ENCODE results near the gene TBCD.

TBCD gene

DNA sequence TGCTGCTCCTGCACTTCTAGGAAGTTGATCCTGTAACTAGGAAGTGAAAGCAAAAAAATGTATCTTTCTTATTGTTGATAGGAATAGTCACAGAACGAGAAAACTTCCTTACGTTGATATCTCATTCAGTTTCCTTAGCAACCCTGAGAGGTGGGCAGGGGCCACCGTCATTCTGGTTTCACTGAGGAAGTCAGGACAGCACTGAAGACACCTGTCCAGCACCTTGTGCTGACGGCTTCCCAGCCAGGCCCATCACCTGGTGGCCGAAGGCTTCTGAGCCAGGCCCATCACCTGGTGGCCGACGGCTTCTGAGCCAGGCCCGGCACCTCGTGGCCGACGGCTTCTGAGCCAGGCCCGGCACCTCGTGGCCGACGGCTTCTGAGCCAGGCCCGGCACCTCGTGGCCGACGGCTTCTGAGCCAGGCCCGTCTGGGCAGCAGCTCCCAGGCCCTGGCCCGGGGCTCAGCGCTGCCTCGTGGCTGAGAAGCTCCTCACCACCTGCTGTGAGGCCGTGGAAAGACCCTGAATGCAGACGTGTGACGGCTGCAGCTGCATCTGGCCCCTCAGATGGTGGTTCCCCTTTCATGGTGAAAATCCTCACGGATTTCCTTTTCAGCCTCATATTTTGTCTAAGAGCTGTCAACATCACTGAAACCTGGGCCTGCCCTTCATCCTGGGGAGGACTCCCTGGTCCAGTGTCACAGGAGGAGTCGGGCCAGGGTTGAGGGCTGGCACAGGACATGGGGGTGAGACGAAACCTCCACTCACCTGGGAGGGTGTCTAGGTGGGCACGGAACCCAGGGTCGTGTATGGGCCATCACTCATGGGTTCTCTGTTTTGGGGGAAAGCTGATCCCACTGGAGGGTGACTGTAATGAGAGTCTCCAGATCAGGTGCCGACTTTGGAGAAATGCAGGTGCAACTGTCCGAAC is 121.0 kb downstream of the TBCD start:
- DNase-seq = no peak

DNA sequence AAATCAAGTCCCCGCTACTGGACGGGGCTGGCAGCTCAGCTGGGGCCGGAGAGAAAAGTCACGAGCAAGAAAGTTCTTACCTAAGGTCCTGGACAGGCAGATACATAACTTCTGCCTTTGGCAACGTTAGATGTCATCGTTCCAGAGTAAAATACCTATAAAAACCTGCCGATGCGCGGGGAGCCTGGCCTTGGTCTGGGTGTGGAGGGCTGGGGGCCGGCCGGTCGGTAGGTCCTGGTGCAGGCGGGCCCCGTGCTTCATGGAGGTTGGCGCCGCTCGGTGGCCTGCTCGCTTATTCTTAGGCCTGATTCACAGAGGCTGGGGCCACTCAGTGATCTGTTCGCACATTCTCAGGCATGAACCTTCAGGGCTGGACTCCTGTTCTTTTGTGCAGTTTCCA is 121.7 kb downstream of the TBCD start:
- no peak for DNase-seq

DNA sequence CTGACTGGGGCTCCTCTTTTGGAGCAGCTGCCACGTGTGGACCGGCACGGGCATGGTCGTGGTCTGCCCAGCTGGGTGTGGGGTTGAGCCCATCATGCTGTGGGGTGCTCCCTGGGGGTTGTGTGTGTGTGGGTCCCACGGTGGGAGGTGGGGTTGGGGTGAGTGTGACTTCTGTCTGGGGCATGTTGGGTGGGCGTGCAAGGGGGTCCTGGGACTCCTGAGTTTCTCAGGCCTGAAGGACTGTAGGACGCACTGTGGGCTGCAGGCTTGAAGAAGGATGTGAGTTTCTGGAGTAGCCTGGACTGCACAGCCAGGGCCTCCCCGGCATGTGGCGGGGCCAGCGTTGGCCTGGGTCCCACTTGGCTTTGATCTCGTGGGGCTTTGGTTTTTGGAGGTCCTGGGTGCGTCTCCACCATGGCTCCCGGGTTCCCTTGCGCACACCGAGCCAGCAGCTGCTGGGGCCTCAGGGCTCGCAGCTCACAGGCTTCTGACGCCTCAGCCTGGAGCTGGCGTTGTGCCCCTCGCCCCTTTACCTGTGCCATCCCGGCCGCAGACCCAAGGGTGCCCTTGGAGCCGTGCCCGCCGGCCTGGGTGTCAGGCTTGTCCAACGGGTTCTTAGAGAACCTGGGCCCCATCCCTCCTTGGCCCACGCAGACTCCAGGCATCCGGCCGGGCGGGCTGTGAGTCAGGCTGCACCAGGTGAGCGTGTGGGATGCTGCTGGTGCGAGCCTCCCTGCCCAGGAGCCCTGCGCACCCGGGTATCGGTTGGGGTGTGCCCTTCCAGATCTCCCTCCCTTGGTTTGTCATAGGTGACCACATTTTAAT is 122.4 kb downstream of the TBCD start:
- no peak for DNase-seq

DNA sequence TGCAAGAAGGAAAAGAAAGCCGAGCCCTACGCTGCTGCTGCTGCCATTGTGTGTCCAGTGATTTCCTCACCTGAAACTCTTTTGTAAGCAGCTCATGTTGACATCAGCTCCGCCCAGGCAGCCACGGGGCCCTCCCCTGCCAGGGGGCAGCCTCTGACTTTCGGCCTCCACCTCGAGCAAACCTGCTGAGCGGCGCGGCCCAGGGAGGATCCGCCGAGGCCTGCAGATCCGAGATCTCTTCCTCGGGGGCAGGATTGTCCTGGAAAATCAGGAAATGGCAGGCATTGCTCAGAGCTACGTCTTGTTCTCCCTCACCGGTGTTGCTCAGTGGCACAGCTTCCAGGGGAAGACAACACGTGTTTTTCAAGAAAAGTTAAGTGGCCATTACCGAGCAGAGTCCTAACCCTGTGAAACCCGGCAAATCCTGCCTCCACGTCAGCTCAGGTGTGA is 123.6 kb downstream of the TBCD start:
- no peak for DNase-seq

DNA sequence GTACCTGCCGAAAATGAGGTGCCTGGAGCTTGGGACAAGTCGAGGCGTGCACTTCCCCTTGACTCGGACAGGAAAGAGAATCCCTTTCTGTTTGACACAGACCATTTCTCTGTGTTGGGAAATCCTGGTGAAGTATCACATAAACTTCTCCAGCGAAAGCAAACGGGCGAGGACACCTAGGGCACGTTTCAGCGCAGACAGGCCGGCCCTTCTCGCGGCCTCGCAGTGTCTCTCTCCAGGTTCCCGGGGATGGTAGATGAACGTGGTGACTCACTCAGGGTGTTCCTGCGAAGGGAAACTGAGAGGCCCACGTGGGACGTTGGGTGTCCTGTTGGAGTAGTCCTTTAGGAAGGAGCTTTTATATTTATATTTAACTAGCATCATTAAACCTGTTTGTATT is 124.3 kb downstream of the TBCD start:
- DNase-seq = no peak

DNA sequence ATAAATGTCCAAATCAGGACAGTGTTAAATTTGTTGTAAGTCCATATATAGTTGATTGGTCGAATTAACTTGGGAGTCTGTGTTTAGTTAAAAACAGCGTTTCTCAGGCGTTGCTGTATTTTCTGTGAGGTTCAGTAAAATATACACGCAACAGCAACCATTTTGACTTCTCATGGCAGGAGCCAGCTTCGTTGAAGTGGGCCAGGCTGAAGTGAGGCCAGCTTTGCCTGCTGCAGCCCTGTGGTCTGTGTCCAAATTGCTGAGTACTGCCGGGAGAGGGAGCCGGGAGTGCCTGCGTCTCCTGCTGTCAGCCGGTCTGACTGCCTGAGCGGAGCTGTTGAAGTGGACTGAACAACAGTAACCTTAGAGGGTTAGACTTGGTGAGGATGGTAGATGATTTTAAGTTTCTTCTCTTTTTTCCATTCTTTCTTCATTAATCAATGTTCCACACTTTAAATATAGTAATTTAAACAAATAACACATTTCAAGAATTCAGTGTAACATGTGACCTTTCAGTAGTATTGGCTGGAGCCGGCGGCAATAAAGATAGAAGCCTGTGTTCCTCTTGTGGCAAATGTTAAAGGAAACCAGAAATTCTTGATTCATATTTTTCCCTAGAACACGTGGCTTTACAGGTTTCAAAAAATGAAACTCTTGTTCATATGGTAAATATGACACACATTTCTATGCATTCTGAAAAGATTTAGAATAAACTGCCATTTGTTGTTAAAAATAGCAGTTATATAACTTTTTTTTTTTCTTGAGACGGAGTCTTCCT is 124.9 kb downstream of the TBCD start:
- no peak for DNase-seq

DNA sequence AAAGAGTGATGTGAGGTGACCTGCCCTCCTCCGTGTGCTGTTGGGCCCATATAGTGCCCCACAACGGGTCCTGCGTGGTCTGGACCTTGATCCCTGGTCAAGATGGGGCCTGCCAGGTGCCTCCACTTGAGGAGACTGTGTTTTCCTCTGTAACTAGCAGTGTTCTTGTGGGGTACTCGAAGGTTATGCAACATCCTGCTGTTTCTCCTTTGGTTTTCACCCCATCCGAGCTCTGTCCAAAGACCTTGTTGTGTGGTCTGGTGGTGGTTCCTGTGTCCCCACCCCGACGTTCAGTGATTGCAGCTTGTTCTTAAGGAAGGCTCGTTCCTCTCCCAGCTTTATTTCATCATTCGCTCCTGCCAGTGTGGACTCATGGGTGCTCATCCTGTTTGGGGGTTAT is 126.7 kb downstream of the TBCD start:
- DNase-seq = no peak

DNA sequence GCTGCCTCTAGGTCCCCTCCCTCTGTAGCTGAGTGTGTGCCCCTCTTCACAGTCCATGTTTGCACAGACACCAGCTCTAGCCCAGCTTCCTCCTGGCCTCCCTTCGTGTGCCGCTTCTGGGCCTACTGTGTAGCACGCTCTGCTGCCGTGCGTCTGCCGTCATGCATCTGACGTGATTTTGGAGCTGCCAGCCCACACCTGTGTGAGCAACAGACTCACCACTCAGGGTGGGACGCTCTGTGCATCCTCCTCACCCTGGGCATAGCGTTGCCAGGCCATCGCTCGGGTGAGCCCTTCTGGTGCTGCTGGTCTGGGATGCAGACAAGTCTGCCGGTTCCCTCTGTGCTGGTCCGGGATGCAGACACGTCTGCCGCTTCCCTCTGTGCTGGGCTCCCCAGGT is 127.4 kb downstream of the TBCD start:
- no peak for DNase-seq

DNA sequence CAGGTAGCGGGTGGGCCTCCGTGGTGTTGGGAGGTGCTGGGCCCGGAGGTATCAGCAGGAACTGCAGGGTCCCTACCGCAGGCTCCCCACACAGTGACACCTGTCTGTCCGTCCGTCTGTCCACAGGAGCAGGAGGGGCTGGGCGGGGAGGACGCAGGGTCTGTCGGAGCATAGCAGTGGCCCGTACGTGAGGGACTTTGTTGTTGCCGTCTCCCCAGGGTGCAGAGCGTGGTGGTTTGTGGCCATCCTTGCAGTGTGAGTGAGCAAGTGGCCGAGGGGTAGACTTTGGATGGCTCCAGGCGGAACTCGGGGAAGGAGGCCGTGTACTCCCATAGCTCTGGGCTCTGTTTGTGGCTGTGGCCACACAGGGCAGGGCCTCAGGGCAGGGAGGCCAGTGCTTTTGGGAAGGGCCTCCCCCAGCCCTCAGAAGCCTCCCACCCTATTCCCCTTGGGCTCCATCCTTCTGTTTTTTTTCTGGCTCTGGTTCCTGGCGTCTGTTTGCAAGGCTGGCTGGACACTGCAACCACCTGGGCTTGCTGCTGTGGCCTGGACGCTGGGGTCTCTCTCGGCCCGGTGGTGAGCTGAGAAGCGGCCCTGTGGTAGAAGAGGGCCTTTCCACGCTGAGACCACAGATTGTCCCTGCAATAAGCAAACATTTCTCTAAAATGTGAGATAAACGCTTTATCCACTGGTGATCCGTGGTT is 128.9 kb downstream of the TBCD start:
- no peak for DNase-seq

DNA sequence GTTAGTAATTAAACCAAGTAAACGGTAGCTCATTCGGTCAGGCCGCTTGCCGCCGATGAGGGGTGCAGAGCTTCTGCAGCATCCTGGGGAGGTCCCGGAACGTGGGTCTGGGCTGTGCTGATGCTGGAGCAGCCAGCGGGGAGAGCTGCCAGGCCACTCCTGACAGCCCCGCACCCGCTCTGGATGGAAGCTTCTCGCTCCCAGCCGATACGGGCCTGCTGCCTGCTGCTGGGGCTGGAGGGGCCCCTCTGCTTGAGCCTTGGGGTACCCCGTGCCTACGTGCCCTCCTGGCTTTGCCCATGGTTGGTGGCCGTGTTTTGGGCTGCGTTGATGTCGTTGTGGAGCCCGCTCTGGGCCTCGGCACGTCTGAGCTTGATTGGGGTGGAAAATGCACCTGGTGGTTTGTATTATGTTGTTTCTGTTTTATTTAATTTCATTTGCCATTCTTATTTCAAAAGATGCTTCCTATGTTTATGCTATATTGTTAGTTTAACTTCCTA is 129.5 kb downstream of the TBCD start:
- DNase-seq = no peak

DNA sequence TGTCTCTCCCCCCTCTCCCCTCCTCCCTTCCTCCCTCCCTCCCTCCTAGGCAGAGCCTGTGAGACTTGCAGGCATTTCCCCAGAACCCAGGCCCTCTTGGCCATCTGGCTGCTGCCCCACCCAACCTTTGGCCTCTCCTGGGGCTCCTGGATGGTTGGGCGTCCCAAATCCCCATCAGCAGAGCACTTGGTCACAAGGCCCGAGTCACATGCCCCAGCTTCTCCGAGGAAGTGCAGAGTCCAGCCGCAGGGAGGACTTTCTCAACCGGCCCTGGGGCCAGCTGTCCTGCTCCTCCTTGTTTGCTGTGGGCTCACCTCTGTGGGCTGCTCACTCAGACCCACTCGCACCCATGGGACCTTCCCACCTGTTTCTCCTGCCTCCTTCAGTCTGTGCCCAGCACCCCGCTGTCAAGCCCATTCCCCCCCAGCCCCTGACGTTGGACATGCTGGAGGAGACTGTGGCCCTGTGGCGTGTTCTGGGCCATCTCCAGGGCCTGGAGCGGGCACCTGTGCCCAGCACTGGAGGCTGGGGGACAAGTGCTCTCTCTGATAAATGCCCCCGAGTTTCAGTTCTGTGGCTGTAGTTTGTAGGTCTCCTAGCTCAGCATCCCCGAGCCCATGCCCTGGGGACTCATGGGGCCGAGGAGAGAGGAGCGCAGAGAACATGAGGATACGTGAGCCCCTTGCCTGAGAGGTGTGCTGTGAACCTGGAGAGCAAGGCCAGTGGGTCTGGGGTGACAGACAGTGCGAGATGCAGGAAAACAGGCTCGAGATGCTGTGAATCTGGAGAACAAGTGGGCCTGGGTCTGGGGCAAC is 130.2 kb downstream of the TBCD start:
- no peak for DNase-seq

DNA sequence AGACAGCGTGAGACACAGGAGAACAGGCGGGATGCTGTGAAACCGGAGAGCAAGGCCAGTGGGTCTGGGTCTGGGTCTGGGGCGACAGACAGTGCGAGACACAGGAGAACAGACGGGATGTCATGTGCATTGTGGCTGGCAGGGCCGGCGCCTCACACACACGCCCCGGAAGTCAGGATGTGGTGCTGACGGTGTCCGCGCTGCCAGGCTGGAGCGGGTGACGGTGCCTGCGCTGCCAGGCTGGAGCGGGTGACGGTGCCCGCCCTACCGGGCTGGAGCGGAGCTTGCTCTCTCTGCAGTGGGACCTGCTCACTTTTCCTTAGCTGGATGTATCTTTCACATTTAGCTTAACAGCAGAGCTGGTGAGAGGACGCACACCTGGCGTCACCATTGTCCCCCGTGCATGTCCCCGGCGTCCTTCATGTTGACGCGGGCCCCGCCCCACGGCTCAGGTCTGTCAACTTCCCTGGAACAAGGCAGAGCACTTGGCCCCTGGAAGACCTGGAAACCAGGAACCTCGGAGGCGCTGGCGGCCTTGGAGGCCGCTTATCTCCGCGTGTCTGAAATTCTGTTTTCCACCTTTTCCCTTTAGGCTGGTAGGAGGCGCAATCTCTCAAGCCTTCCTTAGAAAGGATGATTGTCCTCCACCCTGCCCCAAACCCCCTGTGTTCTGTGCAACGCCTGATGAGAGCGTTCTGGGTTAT is 131.0 kb downstream of the TBCD start:
- peak; percentile 59 to 68 for DNase-seq

DNA sequence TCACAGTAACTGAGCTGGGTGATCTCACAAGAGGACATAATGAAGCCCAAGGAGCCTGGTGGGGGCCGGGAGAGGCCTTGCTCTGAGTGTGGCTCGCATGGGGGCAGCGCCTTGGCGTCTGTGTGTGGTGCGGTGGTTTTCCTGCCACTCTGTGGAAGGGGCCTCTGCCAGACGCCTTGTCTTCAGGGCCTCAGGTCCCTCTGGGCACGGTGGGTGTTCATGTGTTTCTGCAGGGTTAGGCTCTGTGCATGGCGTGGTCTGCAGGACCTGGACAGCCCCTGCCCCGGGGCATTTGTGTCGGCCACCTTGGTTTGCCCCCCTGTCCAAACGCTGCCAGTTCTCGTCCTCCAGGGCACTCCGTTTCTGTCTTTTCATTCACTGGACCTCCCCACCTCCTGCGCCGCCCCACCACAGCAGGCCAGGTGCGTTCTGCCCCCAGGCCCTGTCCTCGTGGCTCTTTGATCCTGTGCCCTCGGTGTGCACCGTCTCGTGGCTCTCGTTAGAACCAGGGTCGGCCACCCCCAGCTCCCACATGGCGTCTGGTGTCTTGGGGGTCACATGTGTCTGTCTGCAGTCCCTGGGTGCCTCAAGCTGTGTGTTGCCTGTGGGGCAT is 131.7 kb downstream of the TBCD start:
- no peak for DNase-seq

DNA sequence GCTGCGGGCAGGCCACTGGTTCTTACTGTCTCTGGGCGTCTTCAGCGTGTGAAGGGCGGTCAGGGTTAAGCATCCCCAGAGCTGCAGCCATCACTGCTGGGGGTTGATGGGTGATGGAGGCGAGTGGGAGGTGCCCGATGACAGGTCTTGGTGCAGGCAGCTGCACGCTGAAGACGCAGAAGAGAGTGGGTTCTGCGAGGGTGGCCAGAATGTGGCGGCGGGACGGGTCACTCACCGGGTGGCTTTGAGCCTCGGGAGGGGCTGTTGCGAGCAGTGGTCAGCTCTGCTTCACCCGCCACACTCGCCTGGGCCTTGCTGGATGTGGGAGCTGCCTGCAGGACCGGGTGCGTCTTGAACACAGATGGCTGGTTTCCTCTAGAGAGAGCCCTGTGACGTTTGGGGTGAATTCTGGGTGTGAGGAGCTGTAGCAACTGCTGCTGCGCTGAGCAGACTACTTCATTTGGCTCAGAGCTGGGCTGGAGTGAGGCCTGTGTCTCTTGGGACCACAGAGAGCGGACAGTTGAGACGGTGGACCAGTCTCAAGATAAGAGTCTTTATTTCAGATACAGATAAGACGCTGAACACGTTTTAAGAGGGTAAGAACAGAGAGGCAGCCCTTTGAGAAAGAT is 132.6 kb downstream of the TBCD start:
- no peak for DNase-seq

DNA sequence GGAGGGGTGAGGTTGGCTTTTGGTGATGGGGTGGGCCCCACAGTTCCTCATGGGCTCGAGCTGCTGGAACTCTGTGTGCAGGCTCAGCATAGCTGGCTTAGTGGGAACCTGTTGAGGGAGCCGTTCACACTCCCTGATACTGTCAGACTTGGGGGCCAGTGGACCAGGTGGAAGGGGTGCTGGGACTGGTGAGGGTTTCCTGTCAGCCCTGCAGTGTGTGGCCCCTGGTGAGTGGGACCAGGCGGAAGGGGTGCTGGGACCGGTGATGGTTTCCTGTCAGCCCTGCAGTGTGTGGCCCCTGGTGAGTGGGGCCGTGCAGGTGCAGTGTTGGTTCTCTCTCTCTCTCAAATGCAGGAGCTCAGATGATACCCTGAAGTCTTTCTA is 133.1 kb downstream of the TBCD start:
- DNase-seq = no peak

DNA sequence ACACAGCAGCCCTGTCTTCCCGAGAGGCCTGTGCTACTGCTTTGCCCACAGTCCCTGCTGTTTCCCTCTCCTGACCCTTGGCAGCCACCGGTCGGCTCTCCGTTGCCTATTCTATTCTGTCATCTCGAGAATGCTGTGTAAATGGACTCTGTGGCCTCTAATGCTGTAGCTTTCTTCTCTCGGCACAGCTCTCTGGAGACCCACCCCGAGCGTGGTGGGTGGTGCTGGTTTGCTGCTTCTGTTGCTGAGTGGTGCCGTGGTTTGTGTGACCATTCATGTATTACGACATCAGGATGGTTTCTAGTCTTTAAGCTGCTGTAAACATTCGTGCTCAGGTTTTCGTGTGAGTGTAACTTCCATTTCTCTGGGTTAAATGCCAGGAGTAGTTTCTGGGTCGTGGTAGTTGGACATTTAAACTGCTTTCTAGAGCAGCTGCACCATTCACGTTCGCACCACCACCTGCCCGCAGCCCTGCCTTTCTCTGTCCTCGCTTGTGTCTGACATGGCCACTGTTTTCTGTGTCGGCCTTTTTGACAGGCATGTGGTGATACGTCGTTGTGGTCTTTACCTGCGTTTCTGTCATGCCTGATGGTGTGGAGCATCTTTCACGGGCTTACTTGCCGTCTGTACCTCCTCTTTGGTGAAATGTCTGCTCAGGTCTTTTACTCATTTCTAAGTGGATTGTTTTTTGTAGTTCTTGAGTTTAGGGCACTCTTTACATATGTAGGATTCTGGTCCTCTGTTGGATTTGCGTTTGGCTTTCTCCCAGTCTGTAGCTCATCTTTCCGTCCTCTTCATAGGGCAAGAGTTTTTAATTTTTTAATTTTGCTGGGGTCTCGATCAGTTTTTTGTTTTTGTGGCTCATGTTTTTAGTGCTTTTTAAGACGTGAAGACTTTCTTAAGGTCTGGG is 135.6 kb downstream of the TBCD start:
- DNase-seq = no peak

DNA sequence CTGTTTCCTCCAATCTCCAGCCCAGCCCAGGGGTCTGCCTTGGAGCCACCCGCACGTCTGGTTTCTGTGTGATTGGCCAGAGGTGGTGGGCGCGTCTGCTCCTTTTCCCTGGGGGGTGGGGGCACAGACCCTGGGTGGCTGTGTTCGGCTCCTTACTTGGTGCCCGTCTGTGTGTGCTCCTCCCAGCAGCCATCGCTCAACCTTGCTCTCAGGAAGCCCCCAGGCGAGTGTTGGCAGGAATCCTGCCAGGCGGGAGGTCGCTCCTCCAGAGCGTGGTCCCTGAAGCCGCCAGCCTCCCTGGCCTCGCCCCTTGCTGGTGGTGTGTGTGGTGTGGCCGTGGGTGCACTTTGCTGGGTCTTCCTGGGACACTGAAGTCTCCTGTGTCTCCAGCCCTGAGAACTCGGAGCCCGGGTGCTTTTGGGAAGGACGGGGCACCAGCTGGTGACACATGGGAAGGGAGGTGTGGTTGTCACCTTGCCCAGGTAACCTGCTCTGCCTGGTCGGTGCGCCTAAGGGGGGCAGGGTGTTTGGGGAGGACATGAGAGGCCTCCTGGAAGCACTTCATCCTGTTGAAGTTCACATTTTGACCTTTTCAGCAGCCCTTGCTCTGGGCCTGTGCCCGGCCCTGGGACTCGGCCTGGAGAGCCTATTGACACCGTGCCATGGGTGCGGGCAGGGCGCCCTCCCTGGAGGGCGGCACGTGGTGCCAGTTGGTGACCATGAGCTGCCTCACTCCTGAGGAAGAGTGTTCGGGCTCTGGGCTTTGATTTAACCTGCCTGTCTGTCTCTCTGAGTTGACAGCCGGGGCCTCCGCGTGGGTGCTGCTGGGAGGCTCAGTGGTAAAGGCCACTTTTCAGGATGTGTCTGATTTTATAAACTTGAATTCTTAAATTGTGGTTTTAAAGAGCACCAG is 137.0 kb downstream of the TBCD start:
- no peak for DNase-seq

Measured in stimulated activated CD4-positive, alpha-beta T cell treated with anti-CD3 and anti-CD28 coated beads, Interleukin-4, amount 100 ng/mL, for 4 hours (primary cell).